Measurements from ENCODE around the gene ARHGAP23.
"Not testable (repeated sequence)": the region's sequence is repeated elsewhere in the genome, so short reads cannot be mapped to it uniquely, and the experiment has no call there.

The ARHGAP23 gene

DNA sequence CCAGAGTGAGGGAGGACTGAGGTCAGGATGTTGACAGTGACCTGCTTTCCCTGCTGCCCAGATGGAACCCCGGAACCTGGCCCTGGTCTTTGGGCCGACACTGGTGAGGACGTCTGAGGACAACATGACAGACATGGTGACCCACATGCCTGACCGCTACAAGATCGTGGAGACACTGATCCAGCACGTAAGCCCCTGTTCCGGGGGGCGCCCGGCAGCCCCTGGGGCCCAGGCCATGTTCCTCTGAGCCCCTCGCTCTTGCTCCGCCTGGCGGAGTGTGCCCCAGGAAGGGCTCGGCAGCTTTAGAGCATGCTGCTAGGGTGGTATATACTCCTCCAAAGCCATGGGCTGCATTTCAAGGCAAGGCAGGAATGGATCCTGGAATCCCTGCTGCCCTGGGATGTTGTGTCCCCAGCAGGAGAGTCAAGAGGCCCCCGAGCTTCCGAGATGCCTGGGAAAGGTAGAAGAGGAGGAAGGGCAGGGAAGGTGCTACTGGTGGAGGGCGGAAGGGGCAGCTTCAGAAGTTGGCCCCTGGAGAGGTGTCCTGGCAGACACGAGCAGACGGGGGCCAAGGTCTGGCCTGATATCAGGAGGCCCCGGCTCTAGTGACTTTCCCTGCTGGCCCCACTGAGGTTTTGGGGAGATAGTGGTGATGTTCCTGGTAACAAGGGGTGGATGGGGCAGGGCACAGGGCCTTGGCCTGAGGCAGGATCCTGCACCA lies 63.2 kb downstream of the ARHGAP23 start:
- DNase-seq (ENCODE audit: low read depth) = not testable (repeated sequence)

DNA sequence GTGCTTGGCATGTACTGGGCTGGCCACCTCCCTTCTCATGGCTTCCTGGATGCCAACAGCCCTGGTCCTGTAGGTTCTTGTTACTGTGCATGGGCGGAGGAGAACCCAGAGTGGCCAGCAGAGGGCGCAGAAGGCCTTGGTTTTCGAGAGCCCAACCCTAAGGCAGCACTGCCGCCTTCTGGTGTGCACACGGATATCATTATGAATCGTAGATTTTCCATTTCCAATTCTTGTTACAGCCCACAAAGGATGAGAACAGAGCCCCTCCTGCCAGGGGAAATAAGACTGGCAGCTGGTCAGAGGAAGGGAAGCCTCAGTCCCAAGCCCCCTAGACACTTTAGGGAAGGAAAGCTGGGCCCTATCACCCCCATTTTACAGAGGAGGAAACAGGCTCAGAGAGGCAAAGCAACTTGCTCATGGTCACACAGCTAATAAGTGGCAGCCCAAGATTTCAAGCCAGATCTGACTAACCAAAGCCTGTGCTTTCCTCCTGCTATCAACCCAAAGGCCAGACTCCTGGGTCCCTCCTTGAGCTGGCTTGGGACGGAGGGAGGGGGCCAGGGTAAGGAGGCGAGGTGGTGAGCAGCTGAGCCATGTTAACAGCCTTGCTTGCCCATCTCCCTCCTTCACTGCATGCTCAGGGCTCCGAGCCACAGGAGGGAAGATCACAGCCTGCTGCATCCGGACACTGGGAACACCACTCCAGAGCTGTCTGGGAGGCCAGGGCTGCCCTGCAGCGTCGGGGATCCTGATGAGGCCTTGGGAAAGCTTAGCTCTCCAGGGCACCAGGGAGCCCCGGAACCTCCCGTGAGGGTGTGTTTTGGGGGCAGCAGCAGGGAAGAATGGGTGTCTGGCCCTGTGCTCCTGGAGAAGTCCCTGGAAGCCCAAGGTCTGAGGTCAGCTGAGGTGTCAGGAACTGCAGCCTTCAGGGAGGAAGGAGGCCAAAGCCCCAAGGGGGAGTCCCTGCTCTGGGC lies 64.1 kb downstream of the ARHGAP23 start:
- peak; percentile 87 for DNase-seq (ENCODE audit: low read depth)

DNA sequence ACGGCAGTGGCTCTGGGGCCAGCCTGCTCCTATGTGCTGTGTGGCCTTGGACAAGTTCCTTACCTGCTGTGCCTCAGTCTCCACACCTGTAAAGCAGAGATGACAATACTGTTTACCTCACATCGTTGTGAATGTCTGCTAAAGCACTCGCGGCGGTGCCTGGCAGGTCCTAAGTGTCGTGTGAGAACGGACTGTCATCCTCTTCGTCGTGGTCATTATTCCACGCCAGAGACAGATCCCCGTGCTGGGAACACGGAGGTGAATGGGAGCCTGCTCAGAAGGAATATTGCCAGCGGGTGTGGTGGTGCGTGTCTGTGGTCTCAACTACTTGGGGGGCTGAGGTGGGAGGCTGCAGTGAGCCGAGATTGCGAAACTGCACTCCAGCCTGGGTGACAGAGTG lies 65.9 kb downstream of the ARHGAP23 start:
- not testable (repeated sequence) for DNase-seq (ENCODE audit: low read depth)

DNA sequence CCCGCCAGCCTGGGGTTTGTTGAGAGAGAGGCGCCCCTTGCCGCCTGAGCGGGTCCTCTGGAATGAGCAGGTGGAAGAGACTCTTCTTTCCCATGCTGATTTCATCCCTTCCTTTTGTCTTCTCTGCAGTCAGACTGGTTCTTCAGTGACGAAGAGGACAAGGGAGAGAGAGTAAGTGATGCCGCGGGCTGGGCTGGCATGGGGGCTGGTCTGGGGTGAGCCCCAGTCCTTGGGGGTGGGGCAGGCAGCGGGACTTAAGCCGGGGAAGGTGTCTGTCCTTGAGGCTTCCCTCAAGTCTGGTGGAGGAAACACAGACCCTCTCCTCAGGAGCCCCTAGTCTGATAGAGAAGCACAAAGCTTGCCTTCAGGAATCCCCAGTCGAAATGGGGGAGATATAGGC lies 69.4 kb downstream of the ARHGAP23 start:
- DNase-seq (ENCODE audit: low read depth) = not testable (repeated sequence)

DNA sequence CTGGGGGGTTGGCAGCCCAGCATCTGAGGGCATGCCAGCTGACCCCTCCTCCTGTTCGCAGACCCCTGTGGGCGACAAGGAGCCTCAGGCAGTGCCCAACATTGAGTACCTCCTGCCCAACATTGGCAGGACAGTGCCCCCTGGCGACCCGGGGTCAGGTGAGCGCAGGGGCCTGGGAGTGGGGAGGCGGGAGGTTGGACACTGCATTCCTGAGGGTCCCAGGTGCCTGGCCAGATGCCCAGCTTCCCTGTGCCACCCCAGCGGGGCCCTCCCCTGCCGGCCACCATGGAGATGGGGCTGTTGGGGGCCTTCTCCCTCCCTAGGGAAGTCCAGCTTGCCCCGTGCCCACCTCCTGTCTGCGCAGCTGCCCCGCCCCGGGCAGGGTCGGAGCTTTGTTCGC lies 70.1 kb downstream of the ARHGAP23 start:
- DNase-seq (ENCODE audit: low read depth) = no peak

DNA sequence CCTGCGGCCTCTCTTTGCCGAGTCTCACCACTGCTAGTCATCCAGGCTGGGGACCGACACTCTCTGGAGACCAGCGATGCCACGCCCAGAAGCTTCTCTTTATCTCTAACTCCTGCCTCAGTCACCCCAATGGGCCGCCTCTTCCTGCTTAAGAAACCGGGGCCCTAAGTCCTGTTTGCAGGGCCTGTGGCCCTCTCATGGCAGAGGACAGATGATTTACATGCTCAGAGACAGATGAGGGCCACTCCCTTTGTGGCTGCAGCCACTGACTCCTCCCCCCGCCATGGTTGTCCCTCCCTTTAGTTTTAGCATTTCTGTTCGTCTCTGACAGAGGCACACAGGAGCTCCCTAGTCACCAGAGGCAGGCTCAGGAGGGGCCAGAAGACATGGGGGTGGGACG lies 71.0 kb downstream of the ARHGAP23 start:
- not testable (repeated sequence) for DNase-seq (ENCODE audit: low read depth)

DNA sequence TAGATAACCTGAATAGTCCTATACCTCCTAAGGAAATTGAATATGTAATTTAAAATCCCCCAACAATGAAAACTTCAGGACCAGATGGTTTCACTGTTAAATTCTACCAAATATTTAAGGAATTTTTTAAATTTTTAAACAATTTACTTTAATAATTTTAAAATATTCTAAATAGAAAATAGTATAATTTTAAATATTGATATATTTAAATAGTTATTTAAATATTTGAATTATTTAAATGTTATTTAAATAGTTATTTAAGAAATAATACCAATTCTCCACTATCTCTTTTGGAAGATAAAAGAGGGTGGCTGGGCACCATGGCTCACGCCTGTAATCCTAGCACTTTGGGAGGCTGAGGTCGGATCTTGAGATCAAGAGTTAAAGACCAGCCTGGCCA lies 73.5 kb downstream of the ARHGAP23 start:
- DNase-seq (ENCODE audit: low read depth) = not testable (repeated sequence)

DNA sequence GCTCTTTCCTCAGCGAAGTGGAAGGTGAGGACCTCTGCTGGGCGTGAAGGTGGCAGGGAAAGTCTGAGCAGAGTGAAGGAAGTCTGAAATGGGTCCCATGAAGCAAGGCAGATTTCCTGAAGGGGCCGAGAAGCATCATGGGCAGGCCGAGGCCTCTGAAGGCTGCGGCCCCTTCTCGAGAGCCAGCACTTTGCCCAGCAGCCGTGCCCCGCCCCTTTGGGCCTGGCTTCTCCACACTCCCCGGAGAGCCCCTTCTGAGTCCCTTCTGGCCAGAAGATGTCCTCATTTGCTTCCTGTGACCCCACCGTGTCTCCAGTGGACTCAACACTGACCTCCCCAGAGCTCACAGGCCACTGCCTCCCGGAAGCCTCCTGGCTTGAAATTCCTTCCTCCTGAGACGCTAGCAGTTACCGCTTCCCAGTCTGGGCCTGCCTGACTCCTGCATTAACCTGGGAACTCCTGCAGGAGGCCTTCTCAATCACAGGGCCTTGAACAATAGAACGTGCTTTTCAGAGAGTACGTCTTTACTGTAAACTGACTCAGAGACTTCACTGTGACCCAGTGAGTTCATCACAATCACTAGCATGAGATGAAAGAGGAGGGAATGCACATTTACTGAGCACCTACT lies 75.1 kb downstream of the ARHGAP23 start:
- DNase-seq (ENCODE audit: low read depth) = peak; percentile 24

DNA sequence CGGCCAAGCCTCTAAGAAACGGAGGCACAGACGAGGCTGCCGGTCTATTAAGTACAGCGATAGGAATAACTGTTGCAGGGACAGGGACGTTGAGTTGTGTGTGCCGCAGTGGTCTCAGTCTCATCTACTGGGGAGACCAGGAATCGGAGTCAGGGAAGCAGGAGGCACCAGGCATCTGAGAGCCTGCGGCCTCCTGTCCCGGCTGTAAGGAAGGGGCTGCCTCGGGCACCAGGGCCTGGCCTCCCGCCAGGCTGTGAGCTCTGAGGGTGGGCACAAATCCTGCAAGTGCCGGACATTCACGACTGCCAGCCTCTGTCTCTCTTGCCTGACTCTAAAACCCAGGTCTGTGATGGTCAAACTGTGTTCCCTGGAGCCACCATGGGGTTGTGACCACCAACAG lies 76.0 kb downstream of the ARHGAP23 start:
- no peak for DNase-seq (ENCODE audit: low read depth)

DNA sequence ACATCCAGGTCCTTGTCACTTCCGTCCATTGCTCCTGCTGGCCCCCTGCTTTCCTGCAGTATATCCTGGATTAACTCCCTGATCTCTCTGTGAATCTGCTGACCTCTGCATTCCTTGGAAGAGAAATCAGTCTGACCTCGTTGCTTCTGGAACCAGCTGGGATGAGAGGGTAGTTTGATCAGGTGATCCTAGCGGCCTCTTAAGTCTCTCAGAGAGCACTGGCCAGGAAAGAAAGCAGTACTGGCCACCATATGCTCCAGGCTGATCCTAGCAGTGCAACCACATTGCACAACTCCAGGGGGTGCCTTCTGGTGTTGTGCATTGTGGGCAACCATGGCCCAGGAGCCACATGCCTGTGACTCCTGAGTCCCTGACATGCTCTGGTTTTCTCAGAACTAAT lies 79.2 kb downstream of the ARHGAP23 start:
- DNase-seq (ENCODE audit: low read depth) = no peak

DNA sequence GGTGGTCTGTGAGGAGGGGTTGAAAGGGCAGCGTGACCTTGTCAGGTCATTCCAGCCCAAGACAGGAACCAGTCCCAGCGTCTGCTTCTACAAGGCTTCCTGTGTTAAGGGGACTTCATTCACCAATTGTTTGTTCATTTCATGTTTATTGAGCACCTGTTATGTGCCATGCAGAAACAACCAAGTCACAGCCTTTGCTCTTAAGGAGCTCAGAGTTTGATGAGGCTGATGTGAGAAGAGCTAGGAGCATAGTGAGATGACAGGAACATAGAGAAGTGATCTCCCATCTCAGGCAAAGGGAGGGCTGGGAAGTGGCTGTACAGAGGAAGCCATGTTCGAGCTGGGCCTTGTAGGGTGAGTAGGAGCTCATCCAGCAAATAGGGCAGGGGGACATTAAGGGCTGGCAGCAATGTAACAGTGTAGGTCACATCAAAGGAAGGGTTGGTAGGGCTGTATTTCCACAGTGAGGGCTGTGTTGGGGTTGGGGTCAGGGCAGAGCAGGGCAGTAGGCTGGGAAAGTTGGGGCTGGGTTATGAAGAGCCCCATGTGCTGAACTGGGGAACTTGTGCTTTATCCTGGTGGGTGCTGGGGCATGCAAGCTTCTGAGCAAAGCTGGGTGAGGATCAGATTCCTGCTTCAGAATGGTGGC lies 79.8 kb downstream of the ARHGAP23 start:
- no peak for DNase-seq (ENCODE audit: low read depth)

DNA sequence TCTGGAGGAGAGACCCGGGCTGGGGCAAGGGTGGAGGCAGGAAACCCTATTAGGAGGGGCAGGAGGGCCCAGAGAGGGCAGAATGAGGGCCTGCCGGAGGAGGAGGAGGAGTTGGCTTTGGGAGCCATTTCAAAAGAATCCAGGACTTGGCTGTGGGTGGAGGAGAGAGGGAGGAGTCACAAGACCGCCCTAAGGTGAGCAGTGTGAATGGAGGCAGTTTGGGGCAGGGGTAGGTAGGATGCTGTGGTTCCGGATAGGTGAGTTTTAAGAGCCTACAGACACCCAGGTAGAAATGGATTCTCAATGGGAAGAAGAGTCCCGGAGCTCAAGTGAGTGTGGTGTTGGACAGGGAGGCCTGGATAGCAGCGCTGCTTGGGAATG lies 80.3 kb downstream of the ARHGAP23 start:
- DNase-seq (ENCODE audit: low read depth) = no peak

DNA sequence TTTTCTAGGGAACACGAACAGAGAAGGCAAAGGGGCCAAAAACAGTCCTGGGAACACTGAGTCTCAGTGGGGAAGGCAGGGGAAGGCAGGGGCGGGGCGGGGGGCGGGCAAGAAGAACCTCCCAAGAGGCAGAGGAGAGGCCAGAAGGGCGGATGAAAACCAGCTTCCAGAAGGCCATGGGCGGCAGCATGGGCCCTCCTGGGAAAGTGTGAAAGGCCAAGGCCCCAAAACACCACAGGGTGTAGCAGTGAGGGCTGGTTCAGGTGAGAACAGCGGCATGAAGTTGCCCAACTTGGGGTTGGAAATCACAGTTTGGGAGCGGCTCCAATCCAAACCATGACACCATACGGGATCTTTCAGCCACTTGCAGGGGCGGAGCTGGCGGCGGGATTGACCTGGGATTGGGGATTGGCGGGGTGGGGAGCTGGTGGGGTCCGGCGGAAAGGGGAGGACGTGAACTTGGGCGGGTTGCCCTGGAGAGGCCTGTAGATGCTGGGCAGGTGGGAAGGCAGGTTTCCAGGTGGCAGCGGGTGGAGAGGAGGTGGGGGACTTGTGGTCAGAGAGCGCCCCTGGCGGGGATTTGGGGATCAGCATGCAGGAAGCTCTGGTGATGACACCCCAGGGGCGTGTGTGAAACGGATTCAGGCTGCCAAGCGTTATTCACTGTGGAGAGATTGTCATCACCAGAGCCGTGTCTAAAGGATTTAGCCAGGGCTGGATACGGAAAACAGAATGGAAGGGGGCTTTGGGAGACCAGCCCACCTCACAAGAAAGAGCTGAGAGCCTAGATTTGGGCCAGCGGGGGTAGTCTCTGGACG lies 80.9 kb downstream of the ARHGAP23 start:
- peak; percentile 88 for DNase-seq (ENCODE audit: low read depth)

DNA sequence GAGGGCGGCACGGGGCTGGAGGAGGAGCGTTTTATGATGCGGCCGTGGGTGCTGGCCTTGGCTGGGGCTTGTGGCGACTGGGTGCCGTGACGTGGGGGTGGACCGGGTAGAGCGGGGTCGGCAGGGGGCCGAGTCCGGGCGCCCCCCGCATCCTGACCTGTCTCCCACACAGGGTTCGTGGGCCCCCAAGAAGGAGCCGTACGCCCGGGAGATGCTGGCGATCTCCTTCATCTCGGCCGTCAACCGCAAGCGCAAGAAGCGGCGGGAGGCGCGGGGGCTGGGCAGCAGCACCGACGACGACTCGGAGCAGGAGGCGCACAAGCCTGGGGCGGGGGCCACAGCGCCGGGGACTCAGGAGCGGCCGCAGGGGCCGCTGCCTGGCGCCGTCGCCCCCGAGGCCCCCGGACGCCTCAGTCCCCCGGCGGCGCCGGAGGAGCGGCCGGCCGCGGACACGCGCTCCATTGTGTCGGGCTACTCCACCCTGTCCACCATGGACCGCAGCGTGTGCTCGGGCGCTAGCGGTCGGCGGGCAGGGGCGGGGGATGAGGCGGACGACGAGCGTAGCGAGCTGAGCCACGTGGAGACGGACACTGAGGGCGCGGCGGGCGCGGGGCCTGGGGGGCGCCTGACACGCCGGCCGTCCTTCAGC lies 81.6 kb downstream of the ARHGAP23 start:
- DNase-seq (ENCODE audit: low read depth) = no peak

DNA sequence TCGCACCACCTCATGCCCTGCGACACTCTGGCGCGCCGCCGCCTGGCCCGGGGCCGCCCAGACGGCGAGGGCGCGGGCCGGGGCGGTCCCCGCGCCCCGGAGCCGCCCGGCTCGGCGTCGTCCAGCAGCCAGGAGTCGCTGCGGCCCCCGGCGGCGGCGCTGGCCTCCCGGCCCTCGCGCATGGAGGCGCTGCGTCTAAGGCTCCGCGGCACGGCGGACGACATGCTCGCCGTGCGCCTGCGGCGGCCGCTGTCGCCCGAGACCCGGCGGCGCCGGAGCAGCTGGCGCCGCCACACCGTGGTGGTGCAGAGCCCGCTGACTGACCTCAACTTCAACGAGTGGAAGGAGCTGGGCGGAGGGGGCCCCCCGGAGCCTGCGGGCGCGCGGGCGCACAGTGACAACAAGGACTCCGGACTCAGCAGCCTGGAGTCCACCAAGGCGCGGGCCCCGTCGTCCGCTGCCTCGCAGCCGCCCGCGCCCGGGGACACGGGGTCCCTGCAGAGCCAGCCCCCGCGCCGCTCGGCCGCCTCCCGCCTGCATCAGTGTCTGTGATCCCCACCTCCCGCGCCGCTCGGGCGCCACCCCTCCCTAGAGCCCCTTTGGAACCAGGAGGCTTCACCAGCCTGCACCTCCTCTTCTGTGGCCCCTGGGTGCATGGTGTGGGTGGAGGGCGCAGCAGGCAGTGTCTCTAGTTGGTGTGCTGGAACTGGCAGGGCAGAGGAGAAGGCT lies 82.3 kb downstream of the ARHGAP23 start:
- no peak for DNase-seq (ENCODE audit: low read depth)

DNA sequence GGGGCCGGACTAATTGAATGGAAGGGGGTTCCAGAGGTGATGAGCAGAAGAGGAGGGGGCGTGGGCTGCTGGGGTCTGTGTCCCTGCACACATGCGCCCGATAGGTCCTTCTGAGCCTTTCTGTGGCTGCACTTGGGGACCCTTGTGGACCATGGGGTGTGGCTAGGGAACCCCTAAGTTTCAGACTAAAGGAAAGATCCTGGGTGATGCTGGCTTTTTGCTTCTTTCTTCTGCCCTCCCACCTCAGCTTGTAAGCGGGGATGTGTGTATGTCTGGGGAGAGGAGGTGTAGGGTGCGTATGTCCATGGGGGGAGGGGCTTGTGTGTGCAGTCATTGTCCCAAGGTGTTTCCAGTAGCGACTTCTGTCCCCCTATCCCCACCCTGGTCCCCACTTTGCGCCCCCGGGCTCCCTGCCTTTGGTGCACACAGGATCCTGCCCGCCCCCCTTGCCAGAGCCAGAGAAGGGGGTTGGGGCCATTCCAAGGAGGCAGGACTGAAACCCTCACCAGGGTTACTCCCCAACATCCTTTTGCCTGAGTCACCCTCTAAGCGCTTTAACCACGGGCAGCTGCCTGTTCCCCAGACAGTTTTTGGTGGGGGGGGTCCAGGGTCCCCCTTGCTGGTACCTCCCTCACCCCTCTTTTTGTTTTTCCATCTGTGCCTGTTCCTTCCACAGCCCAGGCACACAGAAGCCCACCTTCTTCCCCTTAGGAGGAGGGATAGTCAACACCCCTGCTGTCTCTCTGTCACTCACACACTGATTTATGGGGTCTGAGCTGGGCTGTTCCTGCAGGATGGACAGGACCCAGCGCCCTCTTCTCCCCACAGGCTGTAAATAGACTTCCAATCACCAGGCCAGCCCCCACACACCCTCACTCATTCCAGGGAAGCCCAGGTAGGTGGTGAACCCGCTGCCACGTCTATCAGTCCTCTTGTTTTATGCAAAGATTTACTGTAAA lies 83.2 kb downstream of the ARHGAP23 start:
- peak; percentile 74 for DNase-seq (ENCODE audit: low read depth)

DNA sequence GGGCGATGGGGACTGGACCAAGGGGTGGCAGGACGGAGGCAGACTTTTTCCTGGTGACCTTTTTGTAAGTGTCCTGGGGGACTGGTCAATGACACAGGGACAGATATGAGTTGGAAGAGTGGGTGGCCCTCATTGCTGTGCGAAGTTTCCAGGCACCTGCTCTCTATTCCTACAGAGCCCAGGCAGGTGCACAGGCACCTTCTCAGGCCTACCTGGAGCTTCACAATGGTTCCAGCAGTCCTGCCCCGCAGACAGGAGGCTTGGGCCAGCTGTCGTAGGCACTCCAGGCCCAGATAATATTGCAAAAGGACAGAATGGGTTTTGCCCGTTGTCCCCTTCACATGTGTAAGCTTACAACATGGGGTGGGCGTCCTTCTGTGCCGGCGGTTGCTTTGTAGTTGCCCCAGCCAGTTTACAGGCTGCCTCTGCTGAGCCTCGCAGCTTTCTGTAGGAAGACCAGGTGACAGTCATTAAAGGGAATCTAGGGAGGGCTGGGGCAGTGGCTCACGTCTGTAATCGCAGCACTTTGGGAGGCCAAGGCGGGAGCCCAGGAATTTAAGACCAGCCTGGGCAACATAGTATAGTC lies 84.3 kb downstream of the ARHGAP23 start:
- DNase-seq (ENCODE audit: low read depth) = no peak

DNA sequence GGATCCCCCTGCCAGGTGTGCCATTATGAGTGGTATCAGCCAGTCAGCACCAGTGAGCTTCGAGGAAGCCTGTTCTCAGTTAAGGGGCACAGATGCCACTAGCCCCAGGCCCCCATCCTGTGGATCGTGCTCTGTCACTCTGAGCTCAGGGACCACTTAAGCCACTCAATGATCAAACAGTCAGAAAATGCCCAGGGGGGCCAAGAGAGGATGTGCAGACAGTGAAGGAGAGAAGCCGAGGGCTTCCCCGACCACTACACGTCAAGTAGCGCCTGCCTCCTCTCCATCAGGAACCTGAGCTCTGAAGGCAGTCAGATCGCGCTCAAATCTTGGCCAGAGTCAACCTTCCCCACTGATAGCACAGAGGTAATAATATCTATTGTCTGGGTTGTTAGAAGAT lies 98.3 kb downstream of the ARHGAP23 start:
- not testable (repeated sequence) for DNase-seq (ENCODE audit: low read depth)

DNA sequence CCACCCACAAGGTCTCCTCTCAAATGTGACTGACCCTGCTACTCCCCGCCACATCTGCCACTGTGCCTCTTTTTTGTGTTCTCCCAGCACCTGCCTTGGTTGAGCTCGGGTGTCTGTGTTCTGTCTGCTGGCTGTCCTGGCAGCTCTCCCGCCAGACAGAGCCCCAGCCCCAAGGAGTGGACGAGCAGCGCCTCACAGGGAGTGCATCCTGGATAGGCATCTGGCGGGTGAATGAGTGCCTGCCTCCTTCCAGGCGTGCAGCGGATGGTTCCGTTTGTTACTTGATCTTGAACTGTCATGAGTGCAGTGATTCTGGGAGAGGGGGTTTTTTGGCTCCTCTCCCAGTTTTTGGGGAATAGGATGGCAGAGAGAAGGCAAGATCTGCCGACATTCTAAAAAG lies 99.9 kb downstream of the ARHGAP23 start:
- DNase-seq (ENCODE audit: low read depth) = not testable (repeated sequence)
